DMS53 treated with DMSO at 0.1 percent for 48 hours (cell line): ENCODE data around the gene GOLGA6L1.
"Not testable (repeated sequence)": the region's sequence is repeated elsewhere in the genome, so short reads cannot be mapped to it uniquely, and the experiment has no call there.

ENCODE experiments used
- DNase-seq: peaks from one replicate; lab custom pipeline; 2025; ENCODE audit not compliant: unreplicated experiment; lab: John Stamatoyannopoulos, UW

Gene GOLGA6L1

GRCh38 chr15:23136722-23137121, at the start of gene GOLGA6L1:
GOLGA6L1 (minus strand) TSS chr15:23136822; CDS start chr15:23136731, 91 bp downstream.
- DNase-seq, result not testable (repeated sequence)

- DNase-seq, result not testable (repeated sequence)
These were observed 44.6 kb upstream of the GOLGA6L1 start for GRCh38 chr15:23181201-23181600.

GRCh38 chr15:23180547-23180927, 43.9 kb upstream of the GOLGA6L1 start:
- not testable (repeated sequence) for DNase-seq

GRCh38 chr15:23179768-23180546, 43.3 kb upstream of the GOLGA6L1 start:
- not testable (repeated sequence) for DNase-seq

- not testable (repeated sequence) for DNase-seq
These were observed 40.1 kb upstream of the GOLGA6L1 start for GRCh38 chr15:23176683-23177082.

- not testable (repeated sequence) for DNase-seq
These were observed 39.0 kb upstream of the GOLGA6L1 start for GRCh38 chr15:23175606-23176005.

- not testable (repeated sequence) for DNase-seq
These were observed 38.1 kb upstream of the GOLGA6L1 start for GRCh38 chr15:23174609-23175140.

- not testable (repeated sequence) for DNase-seq
These were observed 3.8 kb downstream of the GOLGA6L1 start for GRCh38 chr15:23132787-23133186.

GRCh38 chr15:23118208-23118607, 18.4 kb downstream of the GOLGA6L1 start:
- no peak for DNase-seq

- DNase-seq, result no peak
These were observed 40.8 kb downstream of the GOLGA6L1 start for GRCh38 chr15:23095796-23096195.

GRCh38 chr15:23083115-23083514, 53.5 kb downstream of the GOLGA6L1 start:
- no peak for DNase-seq

GRCh38 chr15:23081996-23082737, 54.5 kb downstream of the GOLGA6L1 start:
- DNase-seq, result peak; percentile 58

- peak; percentile 41 for DNase-seq
These were observed 55.4 kb downstream of the GOLGA6L1 start for GRCh38 chr15:23081271-23081670.

GRCh38 chr15:23079766-23080165, 56.9 kb downstream of the GOLGA6L1 start:
- no peak for DNase-seq
